ENCODE measurements around the gene RNF26.

The RNF26 gene

GRCh38 chr11:119334174-119334930 is at the start of gene RNF26:
Gene RNF26, plus strand, starts transcription at chr11:119334527. Its CDS starts 596 bp downstream, at chr11:119335123.
- DNase-seq (ENCODE audit: low read depth in 1 of 2, low spot score in 1 of 2): peak; percentile 85 to 95

GRCh38 chr11:119285431-119285830 is 48.9 kb upstream of the RNF26 start:
- no peak for DNase-seq (ENCODE audit: low read depth in 1 of 2, low spot score in 1 of 2)

- no peak for DNase-seq (ENCODE audit: low read depth in 1 of 2, low spot score in 1 of 2)
Measured at GRCh38 chr11:119288219-119288618, 46.1 kb upstream of the RNF26 start.

- no peak for DNase-seq (ENCODE audit: low read depth in 1 of 2, low spot score in 1 of 2)
Measured at GRCh38 chr11:119290894-119291497, 43.3 kb upstream of the RNF26 start.

- DNase-seq (ENCODE audit: low read depth in 1 of 2, low spot score in 1 of 2): no peak
Measured at GRCh38 chr11:119293461-119293860, 40.9 kb upstream of the RNF26 start.

- DNase-seq (ENCODE audit: low read depth in 1 of 2, low spot score in 1 of 2): no peak
Measured at GRCh38 chr11:119295178-119295577, 39.1 kb upstream of the RNF26 start.

GRCh38 chr11:119297938-119298337 is 36.4 kb upstream of the RNF26 start:
- DNase-seq (ENCODE audit: low read depth in 1 of 2, low spot score in 1 of 2): no peak

DNA sequence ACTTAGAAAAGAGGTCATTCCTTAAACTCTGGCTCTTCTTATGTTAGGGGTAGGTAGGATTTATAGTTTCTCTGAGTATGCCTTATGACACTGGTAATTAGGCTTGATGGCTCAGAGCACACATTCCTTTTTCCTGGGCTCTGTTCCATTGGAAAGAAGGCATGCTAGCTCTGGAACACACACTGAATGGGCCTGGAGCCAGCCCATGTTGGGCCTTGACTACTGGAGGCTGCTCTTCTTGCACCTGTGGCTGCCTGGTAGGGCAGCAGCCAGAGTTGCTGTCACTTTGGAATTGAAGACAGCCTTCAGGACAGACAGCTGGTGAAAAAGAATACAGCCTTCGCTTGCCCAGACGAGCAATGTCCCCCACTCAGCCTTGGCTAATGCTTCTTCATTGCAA is 35.6 kb upstream of the RNF26 start:
- no peak for DNase-seq (ENCODE audit: low read depth in 1 of 2, low spot score in 1 of 2)

GRCh38 chr11:119299416-119299815 is 34.9 kb upstream of the RNF26 start:
- DNase-seq (ENCODE audit: low read depth in 1 of 2, low spot score in 1 of 2): no peak

- no peak for DNase-seq (ENCODE audit: low read depth in 1 of 2, low spot score in 1 of 2)
Measured at GRCh38 chr11:119300198-119300964, 33.9 kb upstream of the RNF26 start.

DNA sequence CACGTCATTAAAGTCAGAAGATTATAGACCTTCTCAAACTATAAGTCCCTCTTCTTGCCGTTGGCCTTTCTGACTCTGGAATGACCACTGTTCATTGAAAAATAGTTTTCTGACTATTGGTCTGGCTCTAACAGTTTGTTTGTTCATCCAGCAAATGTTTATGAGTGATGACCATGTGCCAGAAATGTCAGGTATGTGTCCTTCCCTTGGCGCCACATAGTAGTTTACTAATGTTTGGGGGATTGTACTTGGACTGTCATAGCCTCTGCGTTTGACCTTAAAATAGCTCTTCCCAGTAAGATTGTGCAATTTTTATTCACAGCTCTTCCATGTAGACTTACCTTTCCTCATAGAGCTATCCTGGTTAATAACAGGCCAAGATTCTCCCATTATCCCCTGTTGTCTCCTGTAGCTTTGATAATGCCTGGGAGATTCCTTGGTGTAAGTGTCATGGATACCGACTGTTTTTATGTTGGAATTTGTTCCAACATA is 31.1 kb upstream of the RNF26 start:
- DNase-seq (ENCODE audit: low read depth in 1 of 2, low spot score in 1 of 2): no peak

- DNase-seq (ENCODE audit: low read depth in 1 of 2, low spot score in 1 of 2): no peak
Measured at GRCh38 chr11:119305556-119306372, 28.6 kb upstream of the RNF26 start.

- peak in 1 of 2 donors; percentile 25 for DNase-seq (ENCODE audit: low read depth in 1 of 2, low spot score in 1 of 2)
Measured at GRCh38 chr11:119306373-119306890, 27.9 kb upstream of the RNF26 start.

- DNase-seq (ENCODE audit: low read depth in 1 of 2, low spot score in 1 of 2): no peak
Measured at GRCh38 chr11:119307219-119307618, 27.1 kb upstream of the RNF26 start.

- no peak for DNase-seq (ENCODE audit: low read depth in 1 of 2, low spot score in 1 of 2)
Measured at GRCh38 chr11:119307974-119308373, 26.4 kb upstream of the RNF26 start.

GRCh38 chr11:119309411-119309810 is 24.9 kb upstream of the RNF26 start:
- DNase-seq (ENCODE audit: low read depth in 1 of 2, low spot score in 1 of 2): no peak

- DNase-seq (ENCODE audit: low read depth in 1 of 2, low spot score in 1 of 2): no peak
Measured at GRCh38 chr11:119309953-119310681, 24.2 kb upstream of the RNF26 start.

DNA sequence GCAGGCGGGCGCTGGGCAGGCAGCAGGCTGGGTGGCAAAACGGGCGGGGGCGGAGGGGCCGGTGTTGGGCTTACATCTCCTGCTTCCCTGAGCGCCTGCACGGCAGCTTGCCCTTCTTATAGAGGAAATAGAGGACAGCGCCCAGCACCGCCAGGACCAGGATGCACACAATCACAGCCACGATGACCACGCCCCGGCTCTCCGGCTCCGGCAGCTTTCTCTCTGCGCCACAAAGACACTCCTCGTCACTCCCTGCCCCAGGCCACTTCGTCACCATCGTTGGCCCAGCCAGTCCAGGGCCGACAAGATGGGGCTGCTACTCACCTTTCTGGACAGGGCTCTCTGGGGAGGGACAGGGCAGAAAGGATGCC is 23.7 kb upstream of the RNF26 start:
- DNase-seq (ENCODE audit: low read depth in 1 of 2, low spot score in 1 of 2): no peak

DNA sequence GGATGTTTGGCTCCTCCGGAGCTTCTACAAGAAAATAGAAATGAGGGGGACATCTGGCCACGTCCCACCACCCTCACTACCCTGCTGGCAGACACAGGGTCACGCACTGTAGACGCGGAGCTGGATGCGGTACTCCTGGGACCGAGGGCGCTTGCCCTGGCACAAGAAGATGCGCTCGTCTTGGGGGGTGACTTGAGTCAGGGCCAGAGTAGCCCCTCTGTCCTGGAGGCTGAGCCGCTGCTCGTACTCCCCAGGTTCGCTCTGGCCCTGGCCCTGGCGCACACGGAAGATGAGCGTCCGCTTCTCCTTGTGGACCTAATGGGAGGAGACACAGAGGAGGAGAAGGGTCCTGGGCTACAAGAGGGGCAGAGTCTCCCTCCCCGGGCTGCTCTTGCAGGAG is 19.6 kb upstream of the RNF26 start:
- no peak for DNase-seq (ENCODE audit: low read depth in 1 of 2, low spot score in 1 of 2)
